Activated naive CD4-positive, alpha-beta T cell treated with anti-CD3 and anti-CD28 coated beads, Interleukin-2, amount 50 U/mL, for 24 hours (primary cell): Measurements from ENCODE around the gene GPBAR1.

ENCODE experiments used
- H3K27ac Mint-ChIP-seq: one replicate; pipeline ENCODE4 v1.8.0; 2021; ENCODE audit warnings: mild to moderate bottlenecking, mixed read lengths
- H3K27me3 Mint-ChIP-seq: one replicate; pipeline ENCODE4 v1.8.0; 2021; ENCODE audit warnings: mixed read lengths
- H3K36me3 Mint-ChIP-seq: one replicate; pipeline ENCODE4 v1.8.0; 2021; ENCODE audit warnings: mixed read lengths
- H3K4me1 Mint-ChIP-seq: one replicate; pipeline ENCODE4 v1.8.0; 2021; ENCODE audit warnings: mixed read lengths
- H3K4me3 Mint-ChIP-seq: one replicate; pipeline ENCODE4 v1.8.0; 2021; ENCODE audit warnings: mild to moderate bottlenecking, mixed read lengths
- H3K9me3 Mint-ChIP-seq: one replicate; pipeline ENCODE4 v1.8.0; 2021; ENCODE audit warnings: mixed read lengths

The GPBAR1 gene

DNA sequence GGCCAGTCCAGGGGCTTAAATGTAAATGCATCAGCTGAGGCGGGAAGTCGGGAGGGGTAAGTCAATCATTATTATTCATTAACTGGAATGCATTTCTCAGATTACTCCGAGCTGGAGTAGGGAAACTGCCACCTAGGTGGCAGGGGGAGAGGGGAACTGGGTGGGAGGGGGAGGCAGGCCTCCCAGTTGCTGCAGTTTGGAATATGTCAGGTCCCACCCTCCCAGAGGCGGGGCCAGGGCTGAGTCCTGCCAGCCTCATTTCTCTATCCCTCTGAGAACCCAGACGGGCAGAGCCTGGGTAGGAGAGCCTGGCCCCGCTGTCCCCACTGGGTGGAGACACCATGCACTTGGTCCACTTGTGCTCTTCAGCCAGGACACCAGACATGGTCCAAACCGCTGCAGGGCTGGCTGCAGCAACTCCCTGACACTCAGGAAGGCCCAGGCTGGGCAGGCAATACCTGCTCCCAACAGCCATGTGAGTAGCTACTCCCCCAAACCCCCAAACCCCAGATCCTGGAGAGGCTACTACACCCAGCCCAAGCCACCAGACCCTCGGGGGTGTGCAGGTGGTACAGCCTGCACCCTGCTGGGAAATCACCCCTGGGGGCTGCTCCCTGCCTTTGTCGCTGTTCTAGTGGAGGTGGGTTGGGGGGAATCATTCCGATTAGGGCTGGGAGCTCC, at the start of gene GPBAR1:
Gene GPBAR1, plus strand, starts transcription at position 274 of the 681 bp plus-strand sequence. CDS start 1,710 bp downstream, outside the sequence.
- Mint-ChIP-seq H3K9me3 (no peaks in the 10 kb centered on the region), H3K27ac (no peak within 1 kb of the TSS), H3K36me3 (no peaks in the 10 kb centered on the region), H3K27me3 (no peaks in the 10 kb centered on the region), H3K4me1 (peaks cover 34% of the 10 kb centered on the region), H3K4me3 (no peak within 1 kb of the TSS)

- Mint-ChIP-seq H3K27me3 (no peaks in the 10 kb centered on the region), H3K27ac (peak overlapping the region; percentile 70), H3K4me1 (peaks cover 18% of the 10 kb centered on the region), H3K9me3 (peaks cover 7% of the 10 kb centered on the region), H3K36me3 (peaks cover 11% of the 10 kb centered on the region), H3K4me3 (no peak overlapping the region)
Observed at GRCh38 chr2:218214116-218214515, 46.7 kb upstream of the GPBAR1 start.

DNA sequence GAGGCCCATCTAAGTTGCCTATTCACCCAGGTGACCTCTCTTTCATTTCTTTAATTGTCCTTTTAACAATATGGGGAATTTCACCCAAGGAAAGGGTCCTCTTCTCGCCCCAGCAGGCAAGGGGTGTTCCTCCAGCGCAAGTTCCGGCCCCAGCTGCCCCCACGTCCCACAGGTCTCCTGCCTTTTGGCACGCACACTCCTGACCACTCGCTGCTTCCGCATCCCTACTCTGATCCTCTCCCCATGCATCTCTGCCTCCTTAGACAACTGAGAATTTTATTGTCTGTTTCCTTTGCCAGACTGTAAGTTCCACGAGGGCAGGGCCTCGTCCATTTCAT, 44.5 kb upstream of the GPBAR1 start:
- peak overlapping the region; percentile 98 for H3K4me3 Mint-ChIP-seq

DNA sequence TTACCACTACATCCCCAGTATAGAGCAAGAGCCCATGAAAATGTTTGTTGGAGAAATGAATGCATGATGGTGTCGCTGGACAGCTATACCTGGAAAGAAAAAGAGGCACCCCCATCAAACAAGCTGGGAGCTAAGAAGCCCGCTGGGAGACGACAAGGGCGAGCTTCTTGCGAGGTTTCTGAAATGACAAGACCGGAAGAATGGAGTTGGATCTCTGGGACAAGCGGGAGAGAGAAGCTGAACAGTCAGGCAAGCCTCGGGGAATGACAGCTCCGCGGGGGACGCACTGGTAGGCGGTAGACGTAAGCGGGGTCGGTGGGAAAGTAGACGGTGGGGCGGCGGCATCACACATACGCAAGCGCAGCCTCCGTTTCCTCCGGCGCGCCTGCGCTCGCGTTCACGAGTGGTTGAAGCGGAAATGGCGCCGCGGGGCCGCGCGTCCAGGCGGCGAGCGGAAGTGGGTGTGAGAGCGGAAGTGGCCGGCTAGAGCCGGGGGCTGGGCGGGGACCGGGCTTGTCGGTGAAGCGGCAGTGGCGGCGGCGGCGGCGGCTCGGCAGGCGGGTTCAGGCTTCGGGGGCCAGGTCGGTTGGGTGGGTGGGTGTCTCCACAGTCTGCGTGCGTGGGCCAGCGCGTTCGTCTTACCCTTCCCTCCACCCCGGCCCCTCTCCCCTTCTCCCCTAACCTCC, 44.0 kb upstream of the GPBAR1 start, which contains the start of gene ARPC2:
Gene ARPC2, plus strand, starts transcription at position 516 of the 686 bp plus-strand sequence. CDS start 282 bp downstream, outside the sequence.
- peak within 1 kb of the TSS; percentile 98 for H3K27ac Mint-ChIP-seq
- H3K4me3 Mint-ChIP-seq: peak within 1 kb of the TSS; percentile 98
- peaks cover 15% of the 10 kb centered on the region for H3K36me3 Mint-ChIP-seq
- H3K9me3 Mint-ChIP-seq: no peaks in the 10 kb centered on the region
- peaks cover 41% of the 10 kb centered on the region for H3K4me1 Mint-ChIP-seq
- no peaks in the 10 kb centered on the region for H3K27me3 Mint-ChIP-seq

More for the DNA sequence above, 44.5 kb upstream of the GPBAR1 start:
- H3K27me3 Mint-ChIP-seq: no peaks in the 10 kb centered on the region
- no peaks in the 10 kb centered on the region for H3K9me3 Mint-ChIP-seq
- peaks cover 36% of the 10 kb centered on the region for H3K4me1 Mint-ChIP-seq
- peaks cover 12% of the 10 kb centered on the region for H3K36me3 Mint-ChIP-seq
- H3K27ac Mint-ChIP-seq: peak overlapping the region; percentile 96

- peaks cover 15% of the 10 kb centered on the region for H3K36me3 Mint-ChIP-seq
- H3K9me3 Mint-ChIP-seq: no peaks in the 10 kb centered on the region
- H3K27me3 Mint-ChIP-seq: no peaks in the 10 kb centered on the region
- H3K27ac Mint-ChIP-seq: peak overlapping the region; percentile 98
- peak overlapping the region; percentile 98 for H3K4me3 Mint-ChIP-seq
- peaks cover 49% of the 10 kb centered on the region for H3K4me1 Mint-ChIP-seq
Observed at GRCh38 chr2:218217360-218218267, 43.2 kb upstream of the GPBAR1 start.

DNA sequence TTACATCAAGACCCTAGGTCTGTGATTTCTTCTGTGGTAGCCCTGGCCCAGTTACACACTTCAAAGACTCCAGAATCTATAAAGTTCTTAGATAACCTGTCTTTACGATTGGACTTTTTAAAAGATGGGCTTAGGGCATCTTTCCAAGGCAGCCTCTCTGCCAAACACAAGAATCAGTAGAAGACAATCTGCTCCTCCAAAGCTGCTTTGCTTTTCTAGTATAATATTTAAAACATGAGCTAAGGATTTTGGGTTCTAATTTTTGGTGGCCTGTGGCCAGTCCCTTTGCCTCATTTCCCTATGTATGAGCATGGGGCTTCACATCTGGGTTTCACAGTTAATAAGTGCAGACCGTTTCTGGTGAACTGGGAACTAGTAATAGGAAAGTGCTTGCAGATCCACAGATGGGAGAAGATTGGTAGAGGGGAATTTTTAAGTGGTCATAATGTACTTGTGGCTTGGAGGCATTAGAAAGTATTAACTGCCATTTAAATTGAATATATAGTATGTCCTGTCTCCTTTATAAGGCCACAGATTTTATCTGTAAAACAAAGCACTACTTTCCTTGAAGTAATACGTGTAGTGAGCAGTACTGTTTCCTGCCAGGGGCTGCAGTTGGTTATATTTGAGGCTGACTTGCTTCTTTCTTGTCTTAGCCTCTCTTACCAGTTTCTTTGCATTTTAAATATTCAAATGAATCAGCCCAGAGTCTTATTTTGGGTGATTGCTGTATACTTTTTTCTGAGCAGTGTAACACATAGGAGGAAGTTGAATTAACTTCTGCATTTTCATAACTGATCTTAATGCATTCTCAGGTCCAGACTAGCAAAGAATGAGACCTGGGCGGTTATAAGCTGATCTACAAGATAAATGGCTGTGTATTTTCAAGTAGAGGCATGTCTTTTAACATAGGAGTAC, 42.3 kb upstream of the GPBAR1 start:
- H3K4me1 Mint-ChIP-seq: peaks cover 58% of the 10 kb centered on the region
- H3K27me3 Mint-ChIP-seq: no peaks in the 10 kb centered on the region
- H3K36me3 Mint-ChIP-seq: peaks cover 18% of the 10 kb centered on the region
- no peaks in the 10 kb centered on the region for H3K9me3 Mint-ChIP-seq
- H3K27ac Mint-ChIP-seq: peak overlapping the region; percentile 98
- peak overlapping the region; percentile 98 for H3K4me3 Mint-ChIP-seq

- Mint-ChIP-seq H3K4me1 (peaks cover 69% of the 10 kb centered on the region), H3K27ac (peak overlapping the region; percentile 98), H3K9me3 (no peaks in the 10 kb centered on the region), H3K27me3 (no peaks in the 10 kb centered on the region), H3K36me3 (peaks cover 20% of the 10 kb centered on the region), H3K4me3 (peak overlapping the region; percentile 98)
Observed at GRCh38 chr2:218219934-218220333, 40.9 kb upstream of the GPBAR1 start.

- Mint-ChIP-seq H3K9me3 (no peaks in the 10 kb centered on the region), H3K36me3 (peaks cover 27% of the 10 kb centered on the region), H3K4me3 (peak overlapping the region; percentile 98), H3K27me3 (no peaks in the 10 kb centered on the region), H3K4me1 (peaks cover 78% of the 10 kb centered on the region), H3K27ac (peak overlapping the region; percentile 98)
Observed at GRCh38 chr2:218221000-218221399, 39.8 kb upstream of the GPBAR1 start.

DNA sequence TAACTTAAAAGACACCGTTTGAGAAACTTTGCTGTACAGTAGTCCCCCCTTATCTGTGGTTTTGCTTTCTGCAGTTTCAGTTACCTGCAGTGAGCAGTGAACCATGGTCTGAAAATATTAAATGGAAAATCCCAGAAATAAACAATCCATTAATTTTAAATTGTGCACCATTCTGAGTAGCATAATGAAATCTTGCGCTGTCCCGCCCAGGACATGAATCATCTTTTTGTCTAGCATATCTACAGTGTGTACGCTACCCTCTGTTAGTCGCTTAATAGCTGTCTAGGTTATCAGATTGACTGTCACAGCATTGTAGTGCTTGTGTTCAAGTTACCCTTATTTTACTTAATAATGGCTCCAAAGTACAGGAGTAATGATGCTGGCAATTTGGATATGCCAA, 37.8 kb upstream of the GPBAR1 start:
- H3K4me3 Mint-ChIP-seq: peak overlapping the region; percentile 98
- H3K36me3 Mint-ChIP-seq: peaks cover 27% of the 10 kb centered on the region
- no peaks in the 10 kb centered on the region for H3K9me3 Mint-ChIP-seq
- no peaks in the 10 kb centered on the region for H3K27me3 Mint-ChIP-seq
- peak overlapping the region; percentile 97 for H3K27ac Mint-ChIP-seq
- peaks cover 84% of the 10 kb centered on the region for H3K4me1 Mint-ChIP-seq

GRCh38 chr2:218224186-218224585, 36.6 kb upstream of the GPBAR1 start:
- H3K27ac Mint-ChIP-seq: peak overlapping the region; percentile 97
- H3K4me3 Mint-ChIP-seq: peak overlapping the region; percentile 83
- no peaks in the 10 kb centered on the region for H3K9me3 Mint-ChIP-seq
- peaks cover 91% of the 10 kb centered on the region for H3K4me1 Mint-ChIP-seq
- no peaks in the 10 kb centered on the region for H3K27me3 Mint-ChIP-seq
- peaks cover 30% of the 10 kb centered on the region for H3K36me3 Mint-ChIP-seq

DNA sequence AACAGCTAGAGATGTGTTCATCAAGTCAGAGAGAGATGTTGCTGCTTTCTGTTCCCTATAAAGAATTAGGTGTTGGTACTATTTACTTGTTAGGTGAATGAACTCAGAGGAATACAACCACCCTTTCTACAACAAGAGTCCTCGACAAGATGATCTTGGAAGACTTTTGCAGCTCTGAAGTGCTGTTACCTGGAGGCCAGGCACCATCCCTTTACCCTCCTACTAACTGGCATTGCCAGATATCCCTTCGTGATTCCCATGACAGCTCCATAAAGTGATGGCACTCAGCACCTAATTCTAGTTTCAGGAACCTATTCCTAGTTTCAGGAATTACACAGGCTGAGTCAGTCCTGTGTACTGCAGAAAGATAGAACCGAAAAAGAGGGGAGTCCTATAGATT, 33.9 kb upstream of the GPBAR1 start:
- Mint-ChIP-seq H3K27ac (peak overlapping the region; percentile 76), H3K4me1 (peaks cover 85% of the 10 kb centered on the region), H3K4me3 (peak overlapping the region; percentile 5), H3K27me3 (no peaks in the 10 kb centered on the region), H3K36me3 (peaks cover 31% of the 10 kb centered on the region), H3K9me3 (no peaks in the 10 kb centered on the region)

DNA sequence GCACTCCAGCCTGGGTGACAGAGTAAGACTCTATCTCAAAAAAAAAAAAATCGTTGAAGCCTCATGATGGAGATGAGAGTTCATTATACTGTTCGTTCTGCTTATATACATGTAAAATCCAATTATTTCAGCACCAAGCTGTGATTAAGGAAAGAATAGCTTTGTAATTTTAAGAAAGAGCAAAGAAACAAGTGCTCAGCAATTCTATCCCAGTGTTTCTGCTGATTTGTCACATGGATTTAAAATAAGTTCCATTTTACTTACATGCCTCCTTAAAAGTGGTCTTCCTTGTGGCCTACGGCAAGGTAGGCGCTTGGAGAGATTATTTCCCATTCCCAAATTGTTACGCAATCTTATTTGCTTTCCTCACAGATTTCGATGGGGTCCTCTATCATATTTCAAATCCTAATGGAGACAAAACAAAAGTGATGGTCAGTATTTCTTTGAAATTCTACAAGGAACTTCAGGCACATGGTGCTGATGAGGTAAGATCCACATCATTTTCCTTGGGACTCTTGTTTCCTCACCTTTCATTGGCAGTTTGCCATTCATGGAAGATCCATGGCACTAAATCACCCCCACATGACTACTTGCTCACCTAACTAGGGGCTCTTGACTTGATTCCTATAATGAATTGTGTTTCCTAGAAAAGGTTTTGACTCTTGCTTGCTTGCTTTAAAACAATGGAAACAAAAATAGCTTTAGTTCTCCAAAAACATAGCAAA, 32.3 kb upstream of the GPBAR1 start:
- Mint-ChIP-seq H3K9me3 (no peaks in the 10 kb centered on the region), H3K4me3 (peak overlapping the region; percentile 81), H3K27me3 (no peaks in the 10 kb centered on the region), H3K36me3 (peaks cover 32% of the 10 kb centered on the region), H3K4me1 (peaks cover 77% of the 10 kb centered on the region), H3K27ac (peak overlapping the region; percentile 90)

- peak overlapping the region; percentile 90 for H3K27ac Mint-ChIP-seq
- peaks cover 76% of the 10 kb centered on the region for H3K4me1 Mint-ChIP-seq
- peaks cover 36% of the 10 kb centered on the region for H3K36me3 Mint-ChIP-seq
- no peaks in the 10 kb centered on the region for H3K9me3 Mint-ChIP-seq
- peak overlapping the region; percentile 81 for H3K4me3 Mint-ChIP-seq
- no peaks in the 10 kb centered on the region for H3K27me3 Mint-ChIP-seq
Observed at GRCh38 chr2:218229239-218229638, 31.6 kb upstream of the GPBAR1 start.

DNA sequence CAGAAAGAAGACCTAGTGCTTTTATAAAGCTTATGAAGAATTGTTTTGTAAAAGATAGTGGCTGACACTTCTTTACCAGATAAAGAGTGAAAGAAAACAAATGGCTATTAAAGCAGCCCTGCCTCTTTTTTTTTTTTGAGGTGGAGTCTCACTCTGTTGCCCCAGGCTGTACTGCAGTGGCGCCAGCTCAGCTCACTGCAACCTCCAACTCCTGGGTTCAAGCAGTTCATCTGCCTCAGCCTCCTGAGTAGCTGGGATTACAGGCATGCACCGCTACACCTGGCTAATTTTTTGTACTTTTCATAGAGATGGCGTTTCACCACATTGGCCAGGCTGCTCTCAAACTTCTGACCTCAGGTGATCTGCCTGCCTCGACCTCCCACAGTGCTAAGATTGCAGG, 31.0 kb upstream of the GPBAR1 start:
- H3K27me3 Mint-ChIP-seq: no peaks in the 10 kb centered on the region
- peaks cover 34% of the 10 kb centered on the region for H3K36me3 Mint-ChIP-seq
- H3K4me1 Mint-ChIP-seq: peaks cover 76% of the 10 kb centered on the region
- H3K4me3 Mint-ChIP-seq: peak overlapping the region; percentile 36
- H3K27ac Mint-ChIP-seq: peak overlapping the region; percentile 23
- H3K9me3 Mint-ChIP-seq: no peaks in the 10 kb centered on the region
